ENCODE data around the gene RPH3AL.

- no peak for TF ChIP-seq CTCF (IDR thresholded peaks at IDR 0.05; ENCODE audit: poor library complexity, severe bottlenecking)
- no peak for TF ChIP-seq MXI1 (conservative IDR thresholded peaks at IDR 0.05; ENCODE audit: poor library complexity, severe bottlenecking)
- no peak for TF ChIP-seq REST (IDR thresholded peaks at IDR 0.05; ENCODE audit: borderline replicate concordance)
- no peak for TF ChIP-seq EZH2 (IDR thresholded peaks at IDR 0.05; ENCODE audit: borderline replicate concordance, insufficient read depth, low read length, poor library complexity, severe bottlenecking)
- no peak for TF ChIP-seq RAD21 (conservative IDR thresholded peaks at IDR 0.05)
- TF ChIP-seq POLR2AphosphoS5 (IDR thresholded peaks at IDR 0.05), result no peak
These were observed 28.9 kb upstream of the RPH3AL start for GRCh38 chr17:381516-381915.

Data from neural cell (in vitro differentiated cells).